Neutrophil (primary cell): Measurements from ENCODE around the gene SLC5A4.
"Not testable (repeated sequence)": the region's sequence is repeated elsewhere in the genome, so short reads cannot be mapped to it uniquely, and the experiment has no call there.

Experiments
- H3K27ac ChIP-seq: fragments of 200-600 bp; sonication (generic); 2 replicates; pipeline ENCODE4 v1.5.1; 2016; ENCODE audit warnings: mild to moderate bottlenecking, moderate library complexity
- H3K27me3 ChIP-seq: fragments of 200-600 bp; sonication (generic); 2 replicates; pipeline ENCODE4 v1.6.0; 2016; ENCODE audit warnings: mild to moderate bottlenecking
- H3K36me3 ChIP-seq: fragments of 200-600 bp; sonication (generic); 2 replicates; pipeline ENCODE4 v1.5.1; 2017
- H3K4me1 ChIP-seq, 2 experiments: fragments of 200-600 bp in 1 of 2; sonication (generic) in 1 of 2; 1 replicate in 1 of 2; 2 replicates in 1 of 2; pipeline versions ENCODE4 v1.5.1 to v1.6.1; 2013 to 2016; ENCODE audit warnings: low read depth in 1 of 2, low read length in 1 of 2, mild to moderate bottlenecking in 1 of 2, moderate library complexity in 1 of 2; ENCODE audit not compliant: control insufficient read depth in 1 of 2, insufficient read depth in 1 of 2
- H3K4me3 ChIP-seq, 2 experiments: fragments of 200-600 bp in 1 of 2; sonication (generic) in 1 of 2; 1 replicate in 1 of 2; 2 replicates in 1 of 2; pipeline ENCODE4 v1.5.1; 2013 to 2016; ENCODE audit warnings: low read depth in 1 of 2, low read length in 1 of 2, mild to moderate bottlenecking in 1 of 2, moderate library complexity in 1 of 2
- H3K9me3 ChIP-seq: fragments of 200-600 bp; sonication (generic); 2 replicates; pipeline ENCODE4 v1.5.1; 2016
- CTCF ChIP-seq: fragments of 200-600 bp; sonication (generic); IDR thresholded peaks from 2 replicates; pipeline ENCODE4 v1.5.1; 2016; ENCODE audit warnings: antibody characterized with exemption

SLC5A4 gene

GRCh38 chr22:32255217-32255616 lies at the start of gene SLC5A4:
SLC5A4 (minus strand) TSS chr22:32255347; CDS start chr22:32255329, 18 bp downstream.
- TF ChIP-seq CTCF = no peak
- Histone ChIP-seq H3K27me3 (peaks cover 35% of the 10 kb centered on the region), H3K4me1 (no peaks in the 10 kb centered on the region), H3K36me3 (no peaks in the 10 kb centered on the region), H3K9me3 (no peaks in the 10 kb centered on the region), H3K4me3 (no peak within 1 kb of the TSS), H3K27ac (no peak within 1 kb of the TSS)

- not testable (repeated sequence) for H3K9me3 ChIP-seq, H3K27ac ChIP-seq, H3K36me3 ChIP-seq, H3K4me3 ChIP-seq, H3K4me1 ChIP-seq
- peaks cover 15% of the 10 kb centered on the region for H3K27me3 ChIP-seq
These were observed 38.8 kb upstream of the SLC5A4 start for GRCh38 chr22:32293921-32294320.

- H3K27me3 ChIP-seq = peaks cover 11% of the 10 kb centered on the region
- H3K9me3 ChIP-seq = no peaks in the 10 kb centered on the region
- no peak overlapping the region for H3K27ac ChIP-seq
- H3K4me1 ChIP-seq = no peaks in the 10 kb centered on the region
- H3K4me3 ChIP-seq = no peak overlapping the region
- TF ChIP-seq CTCF = no peak
- no peaks in the 10 kb centered on the region for H3K36me3 ChIP-seq
These were observed 31.2 kb upstream of the SLC5A4 start for GRCh38 chr22:32286290-32286840.

DNA sequence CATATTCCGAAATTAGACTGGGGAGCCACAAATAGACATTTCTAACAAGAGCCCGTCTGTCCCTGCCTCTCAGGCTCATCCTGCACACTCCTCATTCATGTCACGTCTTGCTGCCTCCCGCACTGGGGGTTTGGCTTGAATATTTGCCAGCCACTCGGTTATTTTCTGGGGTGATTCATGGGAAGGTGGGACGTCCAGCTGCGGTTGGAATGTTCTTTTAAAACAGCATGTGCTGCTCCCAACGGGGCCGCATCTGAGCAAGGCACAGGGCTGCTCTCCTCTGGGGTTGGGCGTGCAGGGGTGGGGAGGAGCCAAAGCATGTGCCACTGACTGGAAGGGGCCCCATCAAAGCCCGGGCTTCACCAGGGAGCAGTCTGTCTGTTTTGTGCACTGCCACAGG lies 25.9 kb upstream of the SLC5A4 start:
- Histone ChIP-seq H3K4me1 (no peaks in the 10 kb centered on the region), H3K4me3 (no peak overlapping the region), H3K9me3 (no peaks in the 10 kb centered on the region), H3K27ac (no peak overlapping the region), H3K36me3 (no peaks in the 10 kb centered on the region), H3K27me3 (peaks cover 32% of the 10 kb centered on the region)
- TF ChIP-seq CTCF = no peak

- H3K4me1 ChIP-seq, H3K9me3 ChIP-seq, H3K36me3 ChIP-seq, H3K27ac ChIP-seq, H3K4me3 ChIP-seq: not testable (repeated sequence)
- H3K27me3 ChIP-seq = peaks cover 22% of the 10 kb centered on the region
These were observed 20.2 kb upstream of the SLC5A4 start for GRCh38 chr22:32275353-32275752.

- no peaks in the 10 kb centered on the region for H3K4me1 ChIP-seq
- H3K4me3 ChIP-seq = no peak overlapping the region
- no peaks in the 10 kb centered on the region for H3K9me3 ChIP-seq
- no peaks in the 10 kb centered on the region for H3K36me3 ChIP-seq
- no peak for TF ChIP-seq CTCF
- no peaks in the 10 kb centered on the region for H3K27me3 ChIP-seq
- H3K27ac ChIP-seq = no peak overlapping the region
These were observed 16.2 kb upstream of the SLC5A4 start for GRCh38 chr22:32271389-32271788.
